Left lung (tissue), 10 donors: ENCODE measurements around the gene CARNS1. TPM values are rescaled to one million over a fixed set of nuclear protein-coding genes. Genes with fewer than 3 reads are reported as not detected.

Source experiments
- ATAC-seq: fragments of 200-7000 bp; cut with Tn5 transposase; one replicate; pipeline ENCODE4 v1.9.1; 2020; ENCODE audit warnings: moderate library complexity
- DNase-seq, 4 donors: peaks; one replicate each; pipeline ENCODE4 v3.0.0-alpha.2; 2013 to 2020
- H3K27ac ChIP-seq, 2 donors: fragments of 200-600 bp; sonication (generic) in 1 of 2; one replicate each; pipeline versions ENCODE4 v1.5.0 to v1.8.0; 2020 to 2021
- H3K27me3 ChIP-seq, 2 donors: fragments of 200-600 bp; sonication (generic) in 1 of 2; one replicate each; pipeline versions ENCODE4 v1.5.0 to v1.8.0; 2020 to 2021
- H3K36me3 ChIP-seq, 2 donors: fragments of 200-600 bp; sonication (generic) in 1 of 2; one replicate each; pipeline versions ENCODE4 v1.5.0 to v1.8.0; 2020 to 2021
- H3K4me1 ChIP-seq, 2 donors: fragments of 200-600 bp; one replicate each; pipeline ENCODE4 v1.8.0; 2021
- H3K4me3 ChIP-seq, 2 donors: fragments of 200-600 bp; sonication (generic) in 1 of 2; one replicate each; pipeline versions ENCODE4 v1.5.0 to v1.8.0; 2020 to 2021; ENCODE audit warnings: mild to moderate bottlenecking in 1 of 2
- H3K9me3 ChIP-seq, 2 donors: fragments of 200-600 bp; sonication (generic) in 1 of 2; one replicate each; pipeline versions ENCODE4 v1.5.0 to v1.8.0; 2020 to 2021
- CTCF ChIP-seq, 2 donors: fragments of 200-600 bp; sonication (generic) in 1 of 2; IDR thresholded peaks; one replicate each; pipeline versions ENCODE4 v1.5.0 to v1.8.0; 2021; ENCODE audit warnings: antibody characterized with exemption in 2 of 2
- intact Hi-C, 2 donors: fragments of 100-400 bp; cut with DNase I; formaldehyde crosslinking; loops; one replicate each; pipeline versions ENCODE4 v1.11.2 to v1.14.2; 2022
- polyA plus RNA-seq, 6 donors: library from polyadenylated mRNA; unstranded; fragments of 120-200 nt; gene quantifications; one replicate each; pipeline ENCODE4 v1.2.1, GENCODE V29; 2013; ENCODE audit not compliant: insufficient read length in 6 of 6
- total RNA-seq, 2 donors: library from RNA; stranded (reverse); fragmentation: NEBNext Ultra II Directional; extraction: Animal tissue kit (Norgen Biotek cat#: 25700); gene quantifications; one replicate each; pipeline ENCODE4 v1.2.1, GENCODE V29; 2021
- donor health status: DM: no; HTN: yes; CAD: no.
- donor health status: DM: no; HTN: no; CAD: no.

CARNS1 gene
- total and polyA plus RNA-seq, 8 donors = 0.71 to 5.6 (median 3.1) TPM

GRCh38 chr11:67405196-67405567 lies 10.3 kb upstream of the CARNS1 start:
- H3K27ac ChIP-seq = peak overlapping the region in 1 of 2 donors; percentile 43
- H3K27me3 ChIP-seq = peaks cover 0 to 11% of the 10 kb centered on the region in 2 donors
- intact Hi-C loops = no loop called here
- TF ChIP-seq CTCF (IDR thresholded peaks at IDR 0.05) = no peak
- ATAC-seq (no peak), DNase-seq (no peak)
- peak overlapping the region in 1 of 2 donors; percentile 51 for H3K4me3 ChIP-seq
- H3K36me3 ChIP-seq = peaks cover 0 to 4% of the 10 kb centered on the region in 2 donors
- no peaks in the 10 kb centered on the region for H3K9me3 ChIP-seq
- peaks cover 7 to 84% of the 10 kb centered on the region in 2 donors for H3K4me1 ChIP-seq

GRCh38 chr11:67405688-67406339 lies 9.7 kb upstream of the CARNS1 start:
- peaks cover 0 to 18% of the 10 kb centered on the region in 2 donors for H3K27me3 ChIP-seq
- DNase-seq (no peak), ATAC-seq (no peak)
- no peaks in the 10 kb centered on the region for H3K9me3 ChIP-seq
- no peak for TF ChIP-seq CTCF (IDR thresholded peaks at IDR 0.05)
- H3K36me3 ChIP-seq = no peaks in the 10 kb centered on the region
- intact Hi-C loops = no loop called here
- H3K27ac ChIP-seq = peak overlapping the region in 1 of 2 donors; percentile 43
- H3K4me1 ChIP-seq = peaks cover under 1 to 80% of the 10 kb centered on the region in 2 donors
- H3K4me3 ChIP-seq = peak overlapping the region in 1 of 2 donors; percentile 51

GRCh38 chr11:67406420-67406968 lies 9.0 kb upstream of the CARNS1 start:
- H3K4me3 ChIP-seq = no peak overlapping the region
- H3K4me1 ChIP-seq = peaks cover 0 to 78% of the 10 kb centered on the region in 2 donors
- TF ChIP-seq CTCF (IDR thresholded peaks at IDR 0.05) = no peak
- DNase-seq (no peak), ATAC-seq (no peak)
- H3K9me3 ChIP-seq = no peaks in the 10 kb centered on the region
- peaks cover 0 to 20% of the 10 kb centered on the region in 2 donors for H3K27me3 ChIP-seq
- no peaks in the 10 kb centered on the region for H3K36me3 ChIP-seq
- H3K27ac ChIP-seq = peak overlapping the region in 1 of 2 donors; percentile 53
- intact Hi-C loops = no loop called here

- no peak for ATAC-seq
- H3K27me3 ChIP-seq = peaks cover 0 to 20% of the 10 kb centered on the region in 2 donors
- no peaks in the 10 kb centered on the region for H3K36me3 ChIP-seq
- peaks cover 0 to 76% of the 10 kb centered on the region in 2 donors for H3K4me1 ChIP-seq
- intact Hi-C loops = no loop called here
- peak overlapping the region in 1 of 2 donors; percentile 53 for H3K27ac ChIP-seq
- H3K4me3 ChIP-seq = no peak overlapping the region
- DNase-seq = no peak
- H3K9me3 ChIP-seq = no peaks in the 10 kb centered on the region
- no peak for TF ChIP-seq CTCF (IDR thresholded peaks at IDR 0.05)
These were observed 8.3 kb upstream of the CARNS1 start for GRCh38 chr11:67406969-67407687.

- DNase-seq = no peak
- no peak for TF ChIP-seq CTCF (IDR thresholded peaks at IDR 0.05)
- no peak for ATAC-seq
- Histone ChIP-seq H3K36me3 (no peaks in the 10 kb centered on the region), H3K27me3 (peaks cover 0 to 20% of the 10 kb centered on the region in 2 donors), H3K27ac (peak overlapping the region in 1 of 2 donors; percentile 53), H3K4me3 (no peak overlapping the region), H3K9me3 (no peaks in the 10 kb centered on the region), H3K4me1 (peaks cover 0 to 70% of the 10 kb centered on the region in 2 donors)
- intact Hi-C loops = no loop called here
These were observed 7.8 kb upstream of the CARNS1 start for GRCh38 chr11:67407688-67408163.
